Measurements from ENCODE around the gene PIEZO2. TPM values are rescaled to one million over a fixed set of nuclear protein-coding genes. Genes with fewer than 3 reads are reported as not detected.
A peak's percentile ranks its signal among the peaks of the same experiment; 100 is the strongest.

The PIEZO2 gene
- total RNA-seq, 6 donors from 2014 or later = 6.5 to 37.7 (median 7.8) TPM

DNA sequence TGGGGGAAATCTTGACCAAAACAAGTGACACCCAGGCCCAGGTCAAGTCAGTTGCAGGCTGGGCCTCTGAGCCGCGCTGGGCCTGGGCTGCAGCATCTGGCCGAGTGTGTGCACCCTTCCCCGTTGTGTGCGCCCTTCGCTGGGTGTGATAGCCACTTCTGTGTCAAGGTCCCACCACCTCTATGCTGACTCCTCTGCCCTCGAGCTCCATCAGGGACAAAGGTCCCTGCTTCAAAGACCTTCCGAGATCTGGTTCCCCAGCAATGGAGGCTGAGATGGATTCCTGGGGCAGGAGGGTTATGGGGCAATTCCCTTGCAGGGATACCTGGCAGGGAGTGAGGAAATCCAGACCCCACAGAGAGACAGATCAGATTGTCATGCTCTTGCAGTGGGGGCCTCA lies 93.6 kb downstream of the PIEZO2 start:
- DNase-seq = peak in 1 of 2 donors; percentile 48
- no peaks in the 10 kb centered on the region for H3K4me1 ChIP-seq
- TF ChIP-seq, protein P1, sequence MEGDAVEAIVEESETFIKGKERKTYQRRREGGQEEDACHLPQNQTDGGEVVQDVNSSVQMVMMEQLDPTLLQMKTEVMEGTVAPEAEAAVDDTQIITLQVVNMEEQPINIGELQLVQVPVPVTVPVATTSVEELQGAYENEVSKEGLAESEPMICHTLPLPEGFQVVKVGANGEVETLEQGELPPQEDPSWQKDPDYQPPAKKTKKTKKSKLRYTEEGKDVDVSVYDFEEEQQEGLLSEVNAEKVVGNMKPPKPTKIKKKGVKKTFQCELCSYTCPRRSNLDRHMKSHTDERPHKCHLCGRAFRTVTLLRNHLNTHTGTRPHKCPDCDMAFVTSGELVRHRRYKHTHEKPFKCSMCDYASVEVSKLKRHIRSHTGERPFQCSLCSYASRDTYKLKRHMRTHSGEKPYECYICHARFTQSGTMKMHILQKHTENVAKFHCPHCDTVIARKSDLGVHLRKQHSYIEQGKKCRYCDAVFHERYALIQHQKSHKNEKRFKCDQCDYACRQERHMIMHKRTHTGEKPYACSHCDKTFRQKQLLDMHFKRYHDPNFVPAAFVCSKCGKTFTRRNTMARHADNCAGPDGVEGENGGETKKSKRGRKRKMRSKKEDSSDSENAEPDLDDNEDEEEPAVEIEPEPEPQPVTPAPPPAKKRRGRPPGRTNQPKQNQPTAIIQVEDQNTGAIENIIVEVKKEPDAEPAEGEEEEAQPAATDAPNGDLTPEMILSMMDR (IDR thresholded peaks at IDR 0.05) = no peak
- TF ChIP-seq POLR2AphosphoS5 (IDR thresholded peaks at IDR 0.05) = no peak
- no peak for TF ChIP-seq POLR2A (IDR thresholded peaks at IDR 0.05)
- no peak for TF ChIP-seq EP300 (IDR thresholded peaks at IDR 0.05)
- no peak overlapping the region for H3K27ac ChIP-seq
- no peaks in the 10 kb centered on the region for H3K36me3 ChIP-seq
- no peaks in the 10 kb centered on the region for H3K9me3 ChIP-seq
- 91 to 96% methylated on average over 7 to 8 of the region's 8 CpGs for WGBS, 2 donors
- ATAC-seq (ENCODE audit: low FRiP score in 2 of 2) = peak in 1 of 2 donors; percentile 55
- H3K4me3 ChIP-seq = no peak overlapping the region
- no peaks in the 10 kb centered on the region for H3K27me3 ChIP-seq

DNA sequence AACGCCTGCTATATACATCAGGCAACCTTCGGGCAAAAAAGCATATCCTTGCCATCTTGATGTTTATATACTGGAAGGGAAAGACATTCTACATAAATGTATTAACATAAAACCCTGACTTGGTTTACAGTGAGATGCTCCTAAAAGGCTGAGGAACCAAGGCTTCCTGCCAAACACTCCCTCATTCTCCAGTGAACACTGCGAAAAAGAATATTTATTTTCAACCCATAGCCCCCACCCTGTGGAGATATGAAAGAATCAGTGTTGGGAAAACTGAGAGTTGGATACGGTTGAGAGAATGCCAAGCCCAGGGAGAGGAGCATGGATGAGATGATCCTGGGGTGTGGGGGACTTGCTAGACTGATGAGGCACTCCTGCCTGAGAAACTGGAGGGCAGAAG lies 94.9 kb downstream of the PIEZO2 start:
- no peaks in the 10 kb centered on the region for H3K36me3 ChIP-seq
- no peak for TF ChIP-seq EP300 (IDR thresholded peaks at IDR 0.05)
- TF ChIP-seq, protein P1 (IDR thresholded peaks at IDR 0.05) = no peak
- TF ChIP-seq POLR2AphosphoS5 (IDR thresholded peaks at IDR 0.05) = no peak
- no peaks in the 10 kb centered on the region for H3K27me3 ChIP-seq
- H3K27ac ChIP-seq = no peak overlapping the region
- ATAC-seq (ENCODE audit: low FRiP score in 2 of 2) (peak in 1 of 2 donors; percentile 51), DNase-seq (no peak)
- H3K4me3 ChIP-seq = no peak overlapping the region
- H3K9me3 ChIP-seq = no peaks in the 10 kb centered on the region
- H3K4me1 ChIP-seq = no peaks in the 10 kb centered on the region
- 64 to 66% methylated on average over 4 of the region's 4 CpGs for WGBS, 2 donors

DNA sequence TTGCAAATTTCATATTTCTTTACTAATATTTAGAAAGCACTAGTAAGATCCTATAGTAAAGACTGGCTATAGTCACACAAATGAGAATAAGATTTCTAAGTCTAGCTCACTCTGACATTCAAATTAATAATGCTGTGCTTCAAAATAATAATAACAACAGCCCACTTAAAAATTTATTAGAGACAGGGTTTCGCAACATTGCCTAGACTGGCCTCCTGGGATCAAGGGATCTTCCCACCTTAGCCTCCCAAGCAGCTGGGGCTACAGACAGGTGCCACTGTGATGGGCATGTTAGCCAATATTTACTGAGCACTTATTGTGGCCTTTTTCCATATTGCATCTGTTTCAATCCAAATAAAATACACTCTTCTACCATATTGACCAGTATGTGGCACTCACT lies 96.1 kb downstream of the PIEZO2 start:
- TF ChIP-seq POLR2AphosphoS5 (IDR thresholded peaks at IDR 0.05) (no peak), POLR2A (IDR thresholded peaks at IDR 0.05) (no peak), EP300 (IDR thresholded peaks at IDR 0.05) (no peak)
- TF ChIP-seq, protein P1 (IDR thresholded peaks at IDR 0.05) = no peak
- Histone ChIP-seq H3K27me3 (no peaks in the 10 kb centered on the region), H3K36me3 (no peaks in the 10 kb centered on the region), H3K4me1 (no peaks in the 10 kb centered on the region), H3K9me3 (no peaks in the 10 kb centered on the region), H3K27ac (no peak overlapping the region), H3K4me3 (no peak overlapping the region)
- ATAC-seq (ENCODE audit: low FRiP score in 2 of 2) (no peak), DNase-seq (no peak)
- WGBS, 2 donors = 91 to 100% methylated on average over 1 of the region's 1 CpG

DNA sequence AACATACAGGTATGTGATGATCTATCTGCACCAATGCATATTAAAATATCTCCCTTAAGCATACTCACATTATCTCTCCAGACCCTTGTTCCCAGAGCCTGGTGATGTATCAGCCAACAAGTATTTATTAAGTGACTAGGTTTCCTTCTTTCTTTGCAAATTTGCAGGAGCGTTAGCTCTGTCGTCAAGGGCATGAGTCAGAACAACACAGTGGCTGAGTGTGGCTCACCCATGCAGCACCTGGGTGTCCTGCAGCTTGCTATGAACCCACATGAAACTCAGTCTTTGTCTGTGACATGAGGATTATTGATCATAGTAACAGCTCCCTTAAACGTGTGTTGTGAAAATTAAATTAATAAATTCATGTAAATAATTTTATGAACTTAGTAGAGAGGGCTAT lies 96.6 kb downstream of the PIEZO2 start:
- DNase-seq (no peak), ATAC-seq (ENCODE audit: low FRiP score in 2 of 2) (no peak)
- Histone ChIP-seq H3K27ac (no peak overlapping the region), H3K4me1 (no peaks in the 10 kb centered on the region), H3K27me3 (no peaks in the 10 kb centered on the region), H3K9me3 (no peaks in the 10 kb centered on the region), H3K36me3 (no peaks in the 10 kb centered on the region), H3K4me3 (no peak overlapping the region)
- TF ChIP-seq EP300 (IDR thresholded peaks at IDR 0.05) = no peak
- no peak for TF ChIP-seq POLR2A (IDR thresholded peaks at IDR 0.05)
- no peak for TF ChIP-seq POLR2AphosphoS5 (IDR thresholded peaks at IDR 0.05)
- TF ChIP-seq, protein P1 (IDR thresholded peaks at IDR 0.05) = no peak
- 74 to 79% methylated on average over 3 of the region's 3 CpGs for WGBS, 2 donors

DNA sequence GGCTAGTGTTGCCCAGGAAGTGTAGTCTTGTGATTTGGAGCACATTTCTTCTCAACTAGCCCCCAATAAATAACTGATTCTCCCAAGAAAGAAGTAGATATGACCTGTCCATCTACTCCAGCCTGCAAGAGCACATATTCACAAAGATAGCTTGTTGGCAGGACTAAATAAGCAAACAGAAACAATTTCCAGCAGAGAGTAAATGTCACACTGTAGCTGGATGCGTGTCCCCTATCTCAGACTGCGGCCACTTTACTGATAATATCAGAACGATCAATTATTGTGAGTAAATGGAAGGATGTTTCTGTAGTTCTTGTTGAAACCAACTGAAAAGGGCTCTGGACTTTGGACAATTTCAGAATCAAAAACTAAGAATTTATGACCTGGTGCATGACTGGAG lies 97.9 kb downstream of the PIEZO2 start:
- ATAC-seq (ENCODE audit: low FRiP score in 2 of 2) (no peak), DNase-seq (no peak)
- Histone ChIP-seq H3K9me3 (no peaks in the 10 kb centered on the region), H3K4me3 (no peak overlapping the region), H3K27me3 (no peaks in the 10 kb centered on the region), H3K4me1 (no peaks in the 10 kb centered on the region), H3K27ac (no peak overlapping the region), H3K36me3 (no peaks in the 10 kb centered on the region)
- WGBS, 2 donors = 88 to 91% methylated on average over 3 of the region's 3 CpGs
- TF ChIP-seq POLR2AphosphoS5 (IDR thresholded peaks at IDR 0.05) (no peak), POLR2A (IDR thresholded peaks at IDR 0.05) (no peak), EP300 (IDR thresholded peaks at IDR 0.05) (no peak)
- TF ChIP-seq, protein P1 (IDR thresholded peaks at IDR 0.05) = no peak

Measured in upper lobe of left lung (tissue), 6 donors.